ENCODE measurements around the gene PLCL1. TPM values are rescaled to one million over a fixed set of nuclear protein-coding genes. Genes with fewer than 3 reads are reported as not detected.

Gene PLCL1
- total RNA-seq, 1 experiment from 2014 or later = 0.07 TPM

- no peak for DNase-seq
- Mint-ChIP-seq H3K36me3 (ENCODE audit: insufficient read depth, unreplicated experiment) (no peaks in the 10 kb centered on the region), H3K4me1 (ENCODE audit: low read depth, unreplicated experiment) (no peaks in the 10 kb centered on the region), H3K27ac (ENCODE audit: unreplicated experiment) (no peak overlapping the region), H3K27me3 (ENCODE audit: unreplicated experiment) (peaks cover 34% of the 10 kb centered on the region), H3K9me3 (ENCODE audit: low read depth, unreplicated experiment) (no peaks in the 10 kb centered on the region), H3K4me3 (ENCODE audit: low read depth, unreplicated experiment) (no peak overlapping the region)
- no TSS peak for BruUV-seq (replicated peaks)
- intact Hi-C loops (cut with micrococcal nuclease; ENCODE audit: unreplicated experiment) = no loop called here
- CTCF ChIA-PET = no interaction called here
- no peak for TF ChIP-seq CTCF (IDR thresholded peaks at IDR 0.05; ENCODE audit: unreplicated experiment)
Observed at GRCh38 chr2:197846128-197846527, 41.7 kb downstream of the PLCL1 start.

GRCh38 chr2:197846777-197847176 lies 42.4 kb downstream of the PLCL1 start:
- no peak overlapping the region for H3K27ac Mint-ChIP-seq (ENCODE audit: unreplicated experiment)
- DNase-seq = no peak
- H3K4me3 Mint-ChIP-seq (ENCODE audit: low read depth, unreplicated experiment) = no peak overlapping the region
- TF ChIP-seq CTCF (IDR thresholded peaks at IDR 0.05; ENCODE audit: unreplicated experiment) = no peak
- peaks cover 31% of the 10 kb centered on the region for H3K27me3 Mint-ChIP-seq (ENCODE audit: unreplicated experiment)
- no TSS peak for BruUV-seq (replicated peaks)
- H3K4me1 Mint-ChIP-seq (ENCODE audit: low read depth, unreplicated experiment) = no peaks in the 10 kb centered on the region
- no peaks in the 10 kb centered on the region for H3K36me3 Mint-ChIP-seq (ENCODE audit: insufficient read depth, unreplicated experiment)
- H3K9me3 Mint-ChIP-seq (ENCODE audit: low read depth, unreplicated experiment) = no peaks in the 10 kb centered on the region
- intact Hi-C loops (cut with micrococcal nuclease; ENCODE audit: unreplicated experiment) = no loop called here
- CTCF ChIA-PET = no interaction called here

GRCh38 chr2:197847651-197848401 lies 43.4 kb downstream of the PLCL1 start:
- intact Hi-C loops (cut with micrococcal nuclease; ENCODE audit: unreplicated experiment) = no loop called here
- Mint-ChIP-seq H3K4me3 (ENCODE audit: low read depth, unreplicated experiment) (no peak overlapping the region), H3K4me1 (ENCODE audit: low read depth, unreplicated experiment) (no peaks in the 10 kb centered on the region), H3K36me3 (ENCODE audit: insufficient read depth, unreplicated experiment) (no peaks in the 10 kb centered on the region), H3K9me3 (ENCODE audit: low read depth, unreplicated experiment) (no peaks in the 10 kb centered on the region), H3K27ac (ENCODE audit: unreplicated experiment) (no peak overlapping the region), H3K27me3 (ENCODE audit: unreplicated experiment) (peaks cover 21% of the 10 kb centered on the region)
- TF ChIP-seq CTCF (IDR thresholded peaks at IDR 0.05; ENCODE audit: unreplicated experiment) = no peak
- no TSS peak for BruUV-seq (replicated peaks)
- CTCF ChIA-PET = no interaction called here
- DNase-seq = no peak

- intact Hi-C loops (cut with micrococcal nuclease; ENCODE audit: unreplicated experiment) = no loop called here
- DNase-seq = no peak
- no peaks in the 10 kb centered on the region for H3K36me3 Mint-ChIP-seq (ENCODE audit: insufficient read depth, unreplicated experiment)
- no TSS peak for BruUV-seq (replicated peaks)
- H3K27me3 Mint-ChIP-seq (ENCODE audit: unreplicated experiment) = peaks cover 18% of the 10 kb centered on the region
- H3K4me1 Mint-ChIP-seq (ENCODE audit: low read depth, unreplicated experiment) = no peaks in the 10 kb centered on the region
- H3K4me3 Mint-ChIP-seq (ENCODE audit: low read depth, unreplicated experiment) = no peak overlapping the region
- no peaks in the 10 kb centered on the region for H3K9me3 Mint-ChIP-seq (ENCODE audit: low read depth, unreplicated experiment)
- CTCF ChIA-PET = no interaction called here
- no peak for TF ChIP-seq CTCF (IDR thresholded peaks at IDR 0.05; ENCODE audit: unreplicated experiment)
- H3K27ac Mint-ChIP-seq (ENCODE audit: unreplicated experiment) = no peak overlapping the region
Observed at GRCh38 chr2:197848602-197849001, 44.2 kb downstream of the PLCL1 start.

Data from Calu3 (cell line).